DLD1 (cell line): Measurements from ENCODE around the gene STRADB.
"Not testable (repeated sequence)": the region's sequence is repeated elsewhere in the genome, so short reads cannot be mapped to it uniquely, and the experiment has no call there.

Source experiments
- in situ Hi-C: cut with HindIII; loops from 2 replicates; pipeline ENCODE4 v1.10.0; 2017; ENCODE audit warnings: low sequenced_read_pairs

Gene STRADB

GRCh38 chr2:201451292-201452057 lies at the start of gene STRADB, which contains the start of gene TRAK2:
Gene STRADB, plus strand, starts transcription at chr2:201451740. Its CDS starts 3,101 bp downstream, at chr2:201454841.
Gene TRAK2, minus strand, starts transcription at chr2:201451458. Its CDS starts 30,951 bp downstream, at chr2:201420507.
- in situ Hi-C loops: no loop called here

GRCh38 chr2:201401815-201402214 lies 49.7 kb upstream of the STRADB start:
- in situ Hi-C loops: no loop called here

GRCh38 chr2:201402651-201403562 lies 48.6 kb upstream of the STRADB start:
- in situ Hi-C loops: no loop called here

- in situ Hi-C loops: no loop called here
Measured at GRCh38 chr2:201403880-201404279, 47.7 kb upstream of the STRADB start.

- in situ Hi-C loops: no loop called here
Measured at GRCh38 chr2:201404699-201405280, 46.8 kb upstream of the STRADB start.

- in situ Hi-C loops: no loop called here
Measured at GRCh38 chr2:201406077-201406662, 45.4 kb upstream of the STRADB start.

- in situ Hi-C loops: no loop called here
Measured at GRCh38 chr2:201407265-201407664, 44.3 kb upstream of the STRADB start.

- in situ Hi-C loops: no loop called here
Measured at GRCh38 chr2:201408931-201409330, 42.6 kb upstream of the STRADB start.

GRCh38 chr2:201411421-201411820 lies 40.1 kb upstream of the STRADB start:
- in situ Hi-C loops: no loop called here

- in situ Hi-C loops: no loop called here
Measured at GRCh38 chr2:201413143-201413542, 38.4 kb upstream of the STRADB start.

GRCh38 chr2:201413552-201413951 lies 38.0 kb upstream of the STRADB start:
- in situ Hi-C loops: no loop called here

- in situ Hi-C loops: no loop called here
Measured at GRCh38 chr2:201414099-201415023, 37.2 kb upstream of the STRADB start.

- in situ Hi-C loops: no loop called here
Measured at GRCh38 chr2:201415149-201415548, 36.4 kb upstream of the STRADB start.

- in situ Hi-C loops: no loop called here
Measured at GRCh38 chr2:201419057-201419635, 32.4 kb upstream of the STRADB start.

GRCh38 chr2:201419986-201420385 lies 31.6 kb upstream of the STRADB start:
- in situ Hi-C loops: no loop called here

- in situ Hi-C loops: no loop called here
Measured at GRCh38 chr2:201420442-201421113, 31.0 kb upstream of the STRADB start.

- in situ Hi-C loops: no loop called here
Measured at GRCh38 chr2:201425952-201426351, 25.6 kb upstream of the STRADB start.

GRCh38 chr2:201428366-201428765 lies 23.2 kb upstream of the STRADB start:
- in situ Hi-C loops: not testable (repeated sequence)

GRCh38 chr2:201429835-201430234 lies 21.7 kb upstream of the STRADB start:
- in situ Hi-C loops: not testable (repeated sequence)
